Nephron progenitor cell (in vitro differentiated cells): ENCODE data around the gene ANKLE1.

Experiments used
- DNase-seq: peaks from one replicate; pipeline ENCODE4 v3.0.0; 2021
- H3K27ac Mint-ChIP-seq: 2 replicates; pipeline ENCODE4 v1.8.0; 2021; ENCODE audit warnings: mild to moderate bottlenecking, moderate library complexity, mixed read lengths
- H3K27me3 Mint-ChIP-seq: 2 replicates; pipeline ENCODE4 v1.8.0; 2021; ENCODE audit warnings: mild to moderate bottlenecking, low read depth, mixed read lengths; ENCODE audit not compliant: poor library complexity
- H3K36me3 Mint-ChIP-seq: 2 replicates; pipeline ENCODE4 v1.8.0; 2021; ENCODE audit warnings: low read depth, mixed read lengths
- H3K4me1 Mint-ChIP-seq: 2 replicates; pipeline ENCODE4 v1.8.0; 2021; ENCODE audit warnings: mixed read lengths
- H3K4me3 Mint-ChIP-seq: 2 replicates; pipeline ENCODE4 v1.8.0; 2021; ENCODE audit warnings: mild to moderate bottlenecking, moderate library complexity, mixed read lengths
- H3K9me3 Mint-ChIP-seq: 2 replicates; pipeline ENCODE4 v1.8.0; 2021; ENCODE audit warnings: mild to moderate bottlenecking, moderate library complexity, mixed read lengths
- CTCF ChIP-seq: fragments of 200-600 bp; sonication (generic); IDR thresholded peaks from 2 replicates; pipeline ENCODE4 v1.5.0; 2021; ENCODE audit warnings: antibody characterized with exemption

ANKLE1 gene

GRCh38 chr19:17286263-17286662 lies 4.6 kb downstream of the ANKLE1 start:
- Mint-ChIP-seq H3K4me1 (peaks cover 9% of the 10 kb centered on the region), H3K4me3 (no peak overlapping the region), H3K27ac (no peak overlapping the region), H3K9me3 (no peaks in the 10 kb centered on the region), H3K36me3 (no peaks in the 10 kb centered on the region), H3K27me3 (peaks cover 39% of the 10 kb centered on the region)
- no peak for DNase-seq
- TF ChIP-seq CTCF: no peak

- Mint-ChIP-seq H3K27me3 (peaks cover 36% of the 10 kb centered on the region), H3K4me3 (no peak overlapping the region), H3K4me1 (peaks cover 9% of the 10 kb centered on the region), H3K27ac (no peak overlapping the region), H3K36me3 (no peaks in the 10 kb centered on the region), H3K9me3 (no peaks in the 10 kb centered on the region)
- DNase-seq: no peak
- no peak for TF ChIP-seq CTCF
Observed at GRCh38 chr19:17286752-17287151, 5.1 kb downstream of the ANKLE1 start.

- Mint-ChIP-seq H3K36me3 (peaks cover 1% of the 10 kb centered on the region), H3K4me1 (peaks cover 14% of the 10 kb centered on the region), H3K4me3 (no peak overlapping the region), H3K27ac (no peak overlapping the region), H3K9me3 (no peaks in the 10 kb centered on the region), H3K27me3 (peaks cover 18% of the 10 kb centered on the region)
- no peak for TF ChIP-seq CTCF
- DNase-seq: peak; percentile 84
Observed at GRCh38 chr19:17289489-17289888, 7.8 kb downstream of the ANKLE1 start.

GRCh38 chr19:17292301-17293074 lies 10.8 kb downstream of the ANKLE1 start:
- peak; percentile 92 for DNase-seq
- peak overlapping the region; percentile 96 for H3K27ac Mint-ChIP-seq
- TF ChIP-seq CTCF: peak; percentile 42
- no peaks in the 10 kb centered on the region for H3K9me3 Mint-ChIP-seq
- peaks cover 14% of the 10 kb centered on the region for H3K4me1 Mint-ChIP-seq
- peaks cover 23% of the 10 kb centered on the region for H3K36me3 Mint-ChIP-seq
- peaks cover 11% of the 10 kb centered on the region for H3K27me3 Mint-ChIP-seq
- H3K4me3 Mint-ChIP-seq: peak overlapping the region; percentile 79

GRCh38 chr19:17293605-17294004 lies 11.9 kb downstream of the ANKLE1 start:
- Mint-ChIP-seq H3K27me3 (peaks cover 11% of the 10 kb centered on the region), H3K4me3 (peak overlapping the region; percentile 30), H3K9me3 (peaks cover 5% of the 10 kb centered on the region), H3K36me3 (peaks cover 34% of the 10 kb centered on the region), H3K27ac (no peak overlapping the region), H3K4me1 (peaks cover 10% of the 10 kb centered on the region)
- no peak for DNase-seq
- TF ChIP-seq CTCF: no peak
